HG03442 (cell line): Measurements from ENCODE around the gene STAU1.
"Not testable (repeated sequence)": the region's sequence is repeated elsewhere in the genome, so short reads cannot be mapped to it uniquely, and the experiment has no call there.

Source experiments
- ATAC-seq: cut with Tn5 transposase; IDR thresholded peaks from one replicate; pipeline ENCODE4 v1.9.1; 2021; ENCODE audit warnings: mild to moderate bottlenecking, moderate library complexity; ENCODE audit not compliant: unreplicated experiment

The STAU1 gene

DNA sequence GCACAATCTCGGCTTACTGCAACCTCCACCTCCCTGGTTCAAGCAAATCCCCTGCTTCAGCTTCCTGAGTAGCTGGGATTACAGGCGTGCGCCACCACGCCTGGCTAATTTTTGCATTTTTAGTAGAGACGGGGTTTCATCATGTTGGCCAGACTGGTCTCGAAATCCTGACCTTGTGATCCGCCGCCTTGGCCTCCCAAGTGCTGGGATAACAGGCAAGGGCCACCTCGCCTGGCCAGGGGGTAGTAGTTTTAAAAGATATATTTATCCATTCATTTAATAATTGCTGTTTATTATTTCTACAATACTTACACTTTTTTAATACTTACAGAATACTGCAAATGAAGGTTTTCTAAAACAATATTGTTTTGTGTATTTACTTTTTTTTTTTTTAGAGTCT lies 15.6 kb upstream of the STAU1 start:
- ATAC-seq, result no peak

DNA sequence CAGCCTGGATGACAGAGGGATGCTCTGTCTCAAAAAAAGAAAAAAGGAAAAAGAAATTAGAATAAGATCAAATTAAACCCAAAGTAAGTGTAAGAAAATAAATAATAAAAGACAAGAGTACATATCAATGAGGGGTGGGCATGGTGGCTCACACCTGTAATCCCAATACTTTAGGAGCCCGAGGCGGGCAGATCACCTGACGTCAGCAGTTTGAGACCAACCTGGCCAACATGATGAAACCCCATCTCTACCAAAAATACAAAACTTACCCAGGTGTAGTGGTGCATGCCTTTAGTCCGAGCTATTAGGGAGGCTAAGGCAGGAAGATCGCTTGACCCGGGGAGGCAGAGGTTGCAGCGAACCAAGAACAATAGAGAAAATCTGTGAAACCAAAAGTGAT lies 14.9 kb upstream of the STAU1 start:
- no peak for ATAC-seq

GRCh38 chr20:49199729-49200293 lies 11.7 kb upstream of the STAU1 start:
- no peak for ATAC-seq

- ATAC-seq, result not testable (repeated sequence)
Measured at GRCh38 chr20:49192944-49193518, 4.9 kb upstream of the STAU1 start.

GRCh38 chr20:49187330-49187850 lies 744 bp downstream of the STAU1 start:
- no peak for ATAC-seq

DNA sequence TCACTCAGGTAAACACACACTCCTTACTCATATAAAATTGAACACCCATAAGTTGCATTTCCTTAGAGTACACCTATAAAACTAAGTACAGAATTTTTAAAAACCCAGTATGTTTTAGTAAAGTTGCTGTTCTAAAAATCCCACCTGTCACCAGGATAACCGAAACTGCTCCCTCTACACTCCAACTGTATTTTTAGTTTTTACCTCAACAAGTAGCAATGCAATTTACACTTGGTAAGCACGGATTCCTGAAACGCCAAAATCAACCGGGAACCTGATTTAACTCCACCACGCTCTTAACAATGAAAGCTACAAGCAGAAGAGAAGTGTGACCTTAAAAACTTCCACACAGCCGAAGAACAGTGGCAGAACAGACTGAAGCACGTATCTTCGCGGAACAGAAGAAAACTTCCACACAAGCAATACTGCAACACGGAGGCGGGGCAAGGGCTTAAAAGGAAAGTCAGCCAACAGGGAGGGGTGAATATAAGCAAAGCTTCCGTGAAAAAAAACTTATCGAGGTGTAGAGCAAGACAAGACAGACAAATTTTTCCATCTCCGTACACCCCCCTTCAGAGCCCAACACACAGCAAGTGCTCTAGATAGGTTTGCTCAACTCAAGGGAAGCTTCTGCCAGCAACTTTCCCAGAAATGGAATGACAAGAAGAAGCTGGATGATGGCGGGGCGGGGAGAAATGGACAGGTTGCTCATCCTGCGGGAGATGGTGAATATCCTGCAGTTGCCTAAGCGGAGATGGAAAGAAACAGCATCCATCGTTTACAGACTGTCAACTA lies 1.4 kb downstream of the STAU1 start:
- ATAC-seq, result no peak

DNA sequence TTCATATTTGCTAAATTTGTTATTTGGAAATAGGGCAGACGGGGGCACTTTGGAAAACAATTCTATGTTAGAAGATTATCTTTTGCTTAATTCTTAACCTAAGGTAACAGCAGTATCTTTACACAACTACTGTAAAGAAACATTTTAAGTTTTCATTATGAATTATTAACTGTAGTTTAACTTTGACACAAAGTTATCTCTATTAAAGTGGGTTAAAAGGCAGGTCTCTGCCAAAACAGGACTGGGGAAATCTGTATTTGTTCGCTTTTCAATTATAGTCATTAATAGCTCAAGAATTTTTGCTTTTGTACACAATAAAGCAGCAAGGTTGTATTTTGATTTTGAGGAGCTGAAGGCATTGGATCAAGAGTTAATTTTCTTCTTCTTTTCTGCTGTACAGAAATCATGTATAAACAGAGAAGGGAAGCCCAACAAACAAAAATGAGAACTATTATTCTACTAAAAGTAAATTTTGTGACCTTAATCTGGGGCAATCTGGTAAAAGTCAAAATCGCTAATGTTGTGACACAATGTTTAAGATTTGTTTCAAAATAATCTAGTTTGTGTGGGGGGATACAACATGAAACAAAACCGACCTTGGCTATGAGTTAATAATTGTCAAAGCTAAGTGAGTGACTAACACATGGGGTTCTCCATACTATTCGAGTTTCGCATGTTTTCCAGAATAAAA lies 2.9 kb downstream of the STAU1 start:
- ATAC-seq, result no peak

- ATAC-seq, result no peak
Measured at GRCh38 chr20:49184691-49185070, 3.5 kb downstream of the STAU1 start.

- ATAC-seq, result not testable (repeated sequence)
Measured at GRCh38 chr20:49184084-49184501, 4.0 kb downstream of the STAU1 start.

DNA sequence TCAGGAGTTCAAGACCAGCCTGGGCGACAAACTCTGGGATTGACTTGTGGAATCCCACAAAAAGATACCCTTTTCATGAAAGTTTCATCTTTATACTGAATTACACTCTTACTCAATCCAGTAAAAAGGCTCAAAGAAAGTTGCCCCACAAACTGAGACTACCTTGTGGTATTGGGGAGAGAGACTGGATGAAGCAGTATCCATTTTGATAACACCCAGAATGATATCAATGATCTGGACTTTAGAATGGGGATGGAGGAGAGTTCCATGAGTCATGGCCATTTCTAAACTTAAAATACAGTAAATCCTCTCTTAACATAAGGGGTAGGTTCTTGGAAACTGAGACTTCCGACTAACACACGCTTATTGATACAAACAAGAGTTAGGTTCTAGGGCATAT lies 4.7 kb downstream of the STAU1 start:
- ATAC-seq, result no peak

DNA sequence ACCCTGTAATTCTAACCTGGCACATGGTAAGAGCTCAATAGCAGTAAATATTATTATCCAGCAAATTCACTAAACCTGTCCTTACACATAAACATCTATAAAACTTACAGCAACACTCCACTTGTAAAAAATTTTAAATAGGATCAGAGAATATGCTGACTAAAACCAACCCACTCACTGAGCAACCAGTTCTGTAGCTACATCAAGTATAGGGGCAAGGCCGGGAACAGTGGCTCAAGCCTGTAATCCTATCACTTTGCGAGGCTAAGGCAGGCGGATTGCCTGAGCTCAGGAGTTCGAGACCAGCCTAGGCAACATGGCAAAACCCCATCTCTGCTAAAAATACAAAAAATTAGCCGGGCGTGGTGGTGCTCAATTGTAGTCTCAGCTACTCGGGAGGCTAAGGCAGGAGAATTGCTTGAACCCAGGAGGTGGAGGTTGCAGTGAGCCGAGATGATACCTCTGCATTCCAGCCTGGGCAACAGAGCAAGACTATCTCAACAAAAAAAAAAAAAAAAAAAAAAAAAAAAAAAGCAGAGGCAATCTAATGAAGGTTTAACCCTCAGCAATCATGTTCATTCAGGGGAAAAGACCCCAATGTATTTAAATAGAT lies 6.8 kb downstream of the STAU1 start:
- no peak for ATAC-seq

DNA sequence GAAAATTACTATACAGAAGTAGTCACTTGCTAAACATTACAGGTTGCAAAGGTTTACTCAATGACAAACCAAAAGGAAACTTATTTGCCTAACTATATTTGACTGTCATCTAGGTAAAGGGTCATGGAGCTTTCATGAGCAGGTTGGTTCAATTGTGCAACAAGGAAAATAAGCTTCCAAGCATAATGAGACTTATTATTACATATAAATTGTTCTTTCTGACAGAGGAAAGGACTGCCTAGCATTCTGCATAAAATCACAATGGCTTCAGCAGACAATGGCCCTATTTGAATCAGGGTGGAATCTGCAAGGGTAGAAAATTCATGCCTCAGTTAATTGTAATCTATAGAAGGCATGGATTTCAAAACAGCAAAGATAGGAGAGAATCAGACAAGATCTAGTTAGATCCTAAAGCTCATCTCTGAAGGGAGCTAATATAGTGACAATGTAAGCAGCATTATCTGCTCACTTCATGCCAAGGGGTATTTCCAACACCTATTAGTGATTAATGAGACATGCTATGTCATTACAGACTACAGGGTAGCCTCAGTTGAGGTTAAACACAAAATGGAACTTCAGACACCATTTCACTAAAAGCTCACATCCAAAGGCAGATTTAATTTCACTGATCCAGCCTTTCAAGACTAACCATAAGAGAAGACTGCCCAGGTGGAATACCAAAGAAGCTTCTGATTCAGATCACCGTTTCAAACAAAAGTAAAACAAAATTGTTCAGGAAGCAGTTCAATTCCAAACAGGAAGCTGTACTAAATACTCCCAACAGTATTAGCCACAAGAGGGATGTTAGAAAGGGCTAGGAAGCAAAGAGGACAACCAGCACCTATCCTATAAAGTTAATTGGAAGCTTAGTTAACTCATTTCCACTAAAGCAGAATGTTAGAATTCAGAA lies 8.5 kb downstream of the STAU1 start:
- no peak for ATAC-seq

- ATAC-seq, result no peak
Measured at GRCh38 chr20:49174183-49174582, 14.0 kb downstream of the STAU1 start.

- ATAC-seq, result no peak
Measured at GRCh38 chr20:49172413-49172812, 15.7 kb downstream of the STAU1 start.

DNA sequence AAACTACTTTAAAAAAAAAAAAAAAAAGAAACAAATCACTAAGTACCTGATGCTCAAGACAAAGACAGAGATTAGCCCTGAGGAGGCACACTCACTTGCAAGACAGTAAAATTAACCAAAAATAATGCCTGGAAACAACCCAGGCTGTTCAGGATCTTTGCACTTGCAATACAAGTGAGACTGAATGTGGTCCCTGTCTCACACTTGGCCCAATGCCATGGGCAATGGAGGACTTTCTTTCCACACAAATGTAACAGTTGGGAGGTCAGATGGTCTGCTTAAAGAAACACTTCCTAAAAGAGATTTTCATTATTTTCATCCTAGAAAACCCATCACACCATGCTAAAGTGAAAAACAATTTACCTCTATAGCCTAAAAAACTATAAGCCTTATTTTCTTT lies 16.2 kb downstream of the STAU1 start:
- no peak for ATAC-seq

GRCh38 chr20:49170714-49171113 lies 17.4 kb downstream of the STAU1 start:
- ATAC-seq, result no peak

DNA sequence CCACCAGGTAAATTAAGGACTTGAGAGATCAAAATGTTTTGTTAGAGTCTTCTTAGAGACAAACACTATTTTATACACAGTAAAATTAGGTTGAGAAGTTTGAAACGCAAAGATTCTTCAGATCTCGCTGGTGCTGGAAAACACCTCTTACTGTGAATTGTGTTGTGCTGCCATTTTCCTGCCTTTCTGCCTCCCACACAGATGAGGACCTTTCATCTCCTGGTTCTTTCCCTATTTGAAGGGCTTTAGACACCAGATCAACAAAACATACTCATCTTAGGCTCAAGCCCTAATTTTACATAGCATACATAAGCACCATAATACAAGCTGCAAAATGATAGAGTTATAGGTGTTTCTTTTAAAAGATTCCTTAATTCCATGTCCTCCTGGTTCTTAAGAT lies 18.6 kb downstream of the STAU1 start:
- ATAC-seq, result no peak

DNA sequence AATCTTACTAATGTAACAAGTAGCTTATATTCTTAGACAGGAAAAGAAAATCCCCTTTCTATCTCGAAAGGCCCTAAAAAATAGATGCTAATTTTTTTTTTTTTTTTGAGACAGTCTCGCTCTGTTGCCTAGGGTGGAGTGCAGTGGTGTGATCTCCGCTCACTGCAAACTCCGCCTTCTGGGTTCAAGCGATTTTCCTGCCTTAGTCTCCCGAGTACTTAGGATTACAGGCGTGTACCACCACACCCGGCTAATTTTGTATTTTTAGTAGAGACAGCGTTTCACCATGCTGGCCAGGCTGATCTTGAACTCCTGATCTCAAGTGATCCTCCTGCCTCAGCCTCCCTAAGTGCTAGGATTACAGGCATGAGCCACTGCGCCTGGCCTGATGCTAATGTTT lies 19.3 kb downstream of the STAU1 start:
- ATAC-seq, result not testable (repeated sequence)

- no peak for ATAC-seq
Measured at GRCh38 chr20:49167811-49168507, 20.2 kb downstream of the STAU1 start.
